HUDEP-2 (cell line): Measurements from ENCODE around the gene SULF2.

Source experiments
- DNase-seq, 76 experiments: peaks; one replicate each; lab custom pipeline; 2025; ENCODE audit not compliant: unreplicated experiment in 76 of 76; lab: John Stamatoyannopoulos, UW

The SULF2 gene

DNA sequence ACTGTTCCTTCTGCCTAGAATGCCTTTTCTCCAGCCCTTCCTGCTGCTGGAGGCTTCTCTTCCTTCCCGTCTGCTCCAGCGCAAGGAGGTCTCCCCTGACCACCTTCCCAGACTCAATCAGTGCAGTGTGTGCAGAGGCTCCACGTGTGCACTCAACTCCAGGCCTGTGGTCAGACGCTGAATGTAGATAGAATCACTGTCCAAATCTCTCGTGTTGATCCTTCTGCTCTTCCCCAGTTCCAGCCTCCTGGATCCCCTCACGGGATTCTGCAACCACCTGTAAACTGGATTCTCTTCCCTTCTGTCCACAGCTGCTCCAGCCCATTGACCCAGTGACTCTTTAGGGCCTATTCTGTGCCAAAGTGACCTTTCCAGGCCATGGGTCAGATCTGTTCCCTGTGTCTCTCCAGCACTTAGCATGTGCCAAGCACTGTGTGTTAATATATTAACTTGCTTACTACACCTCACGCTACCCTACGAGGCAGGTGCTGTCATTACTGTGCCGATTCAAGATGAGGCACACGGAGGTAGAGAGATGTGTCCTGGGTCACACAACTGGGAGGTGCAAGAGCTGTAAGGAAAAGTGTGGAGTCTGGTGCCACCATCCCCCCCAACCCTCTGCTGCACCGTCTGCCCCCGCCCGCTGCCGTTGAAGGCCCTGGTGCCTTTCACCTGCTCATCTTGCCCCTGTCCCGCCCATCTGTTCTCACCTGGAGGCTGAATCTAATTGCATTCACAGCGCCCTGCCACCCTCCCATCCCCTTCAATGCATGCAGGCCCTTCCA lies 112.2 kb downstream of the SULF2 start:
- no peak for DNase-seq

DNA sequence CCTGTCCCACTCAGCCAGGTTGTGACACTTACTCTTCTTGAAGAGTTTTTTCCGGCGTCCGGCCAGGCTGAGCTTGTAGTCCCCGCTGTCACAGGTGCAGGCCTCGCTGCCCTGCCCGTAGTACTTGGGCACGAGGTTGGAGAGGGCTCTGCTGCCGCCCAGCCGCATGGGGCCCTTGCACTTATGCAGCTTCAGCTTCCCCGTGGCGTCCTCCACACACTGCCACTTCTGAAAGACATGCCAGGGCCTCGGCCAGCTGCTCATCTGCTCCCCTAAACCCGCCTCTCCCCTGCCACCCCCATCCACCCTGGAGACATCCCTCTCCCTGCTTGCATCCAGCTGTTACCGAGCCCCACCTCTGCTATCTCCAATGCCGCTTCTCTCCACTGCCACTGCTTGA lies 113.1 kb downstream of the SULF2 start:
- no peak for DNase-seq

DNA sequence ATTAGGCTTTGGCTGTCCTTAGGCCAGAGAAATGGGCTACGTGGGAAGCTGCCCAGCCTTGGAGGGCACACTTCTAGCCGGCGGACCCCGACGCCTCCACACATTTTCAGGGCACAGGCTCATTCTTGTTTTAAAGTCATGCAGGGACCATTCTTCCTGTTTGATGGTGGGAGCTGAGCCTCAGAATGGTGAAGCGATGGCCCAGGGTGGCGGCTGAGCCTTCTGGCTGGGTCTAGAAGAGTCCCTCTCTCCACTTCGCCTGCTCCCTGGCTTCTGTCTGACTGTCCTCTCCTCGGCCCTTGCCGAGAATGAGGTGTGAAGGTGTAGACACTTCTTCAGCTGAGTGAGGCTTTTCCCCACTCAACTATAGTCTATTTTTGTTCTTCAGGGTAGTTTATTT lies 114.4 kb downstream of the SULF2 start:
- DNase-seq = no peak

DNA sequence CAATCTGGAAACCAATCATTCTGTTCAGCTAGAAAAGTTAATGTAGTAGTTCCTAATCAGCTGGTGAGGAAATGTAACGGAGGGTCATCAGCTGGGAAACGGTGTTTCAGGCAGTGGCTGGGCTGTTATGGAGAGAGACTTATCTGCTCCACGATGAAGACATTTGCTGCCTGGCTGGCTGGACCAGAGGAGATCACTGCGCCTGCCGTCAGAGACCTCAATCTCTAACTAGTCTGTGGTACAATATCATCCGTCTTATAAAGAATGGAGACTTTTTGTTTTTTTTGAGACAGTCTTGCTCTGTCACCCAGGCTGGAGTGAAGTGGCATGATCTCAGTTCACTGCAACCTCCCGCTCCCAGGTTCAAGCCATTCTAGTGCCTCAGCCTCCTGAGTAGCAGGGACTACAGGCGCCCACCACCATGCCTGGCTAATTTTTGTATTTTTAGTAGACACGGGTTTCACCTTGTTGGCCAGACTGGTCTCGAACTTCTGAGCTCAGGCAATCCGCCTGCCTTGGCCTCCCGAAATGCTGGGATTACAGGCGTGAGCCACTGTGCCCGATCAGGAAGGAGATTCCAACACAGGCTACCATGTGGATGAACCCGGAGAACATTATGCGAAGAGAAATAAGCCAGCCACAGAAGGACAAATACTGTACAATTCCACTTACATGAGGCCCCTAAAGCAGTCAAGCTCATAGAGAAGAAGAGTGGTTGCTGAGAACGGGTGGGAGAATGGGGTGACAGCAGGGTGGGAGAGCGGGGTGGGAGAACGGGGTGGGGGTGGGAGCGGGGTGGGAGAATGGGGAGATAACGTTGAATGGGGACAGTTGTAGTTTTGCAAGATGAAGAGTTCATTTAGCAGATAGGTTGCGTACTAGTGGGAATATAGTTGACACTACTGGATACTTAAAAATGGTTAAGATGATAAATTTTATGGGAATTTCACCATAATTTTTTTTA lies 115.1 kb downstream of the SULF2 start:
- DNase-seq = no peak

DNA sequence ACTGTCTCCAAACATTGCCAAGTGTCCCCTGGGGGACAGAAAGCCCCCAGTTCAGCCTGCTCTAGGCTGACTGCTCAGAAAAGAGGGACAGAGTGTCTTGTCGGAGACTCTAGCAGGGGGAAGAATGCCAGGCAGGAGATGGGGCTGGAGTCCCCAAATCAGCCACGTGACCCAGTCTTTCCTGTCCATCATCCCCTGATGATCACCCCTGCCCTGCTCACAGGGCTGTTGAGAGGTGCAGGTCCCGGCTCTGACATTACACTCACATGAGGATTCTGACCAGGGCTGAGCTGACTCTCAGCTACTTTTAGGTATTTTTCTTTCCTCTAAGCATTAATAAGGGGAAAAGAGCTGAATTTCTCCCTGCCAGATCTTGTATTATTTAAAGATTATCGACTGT lies 115.8 kb downstream of the SULF2 start:
- no peak for DNase-seq

DNA sequence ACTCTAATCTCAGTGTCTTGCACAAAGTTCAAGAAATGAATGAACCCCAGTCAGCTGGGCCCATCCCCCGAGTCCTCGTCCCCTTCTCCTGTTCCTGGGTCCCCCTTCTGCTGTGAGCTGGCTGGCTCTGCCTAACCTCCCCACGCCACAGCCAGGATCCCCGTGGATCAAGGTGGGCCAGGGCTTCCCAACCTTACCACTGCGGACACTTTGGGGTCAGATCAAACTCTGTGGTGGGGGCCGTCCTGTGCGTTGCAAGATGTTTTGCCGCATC lies 116.2 kb downstream of the SULF2 start:
- peak in 1 of 76 experiments; percentile 30 for DNase-seq

DNA sequence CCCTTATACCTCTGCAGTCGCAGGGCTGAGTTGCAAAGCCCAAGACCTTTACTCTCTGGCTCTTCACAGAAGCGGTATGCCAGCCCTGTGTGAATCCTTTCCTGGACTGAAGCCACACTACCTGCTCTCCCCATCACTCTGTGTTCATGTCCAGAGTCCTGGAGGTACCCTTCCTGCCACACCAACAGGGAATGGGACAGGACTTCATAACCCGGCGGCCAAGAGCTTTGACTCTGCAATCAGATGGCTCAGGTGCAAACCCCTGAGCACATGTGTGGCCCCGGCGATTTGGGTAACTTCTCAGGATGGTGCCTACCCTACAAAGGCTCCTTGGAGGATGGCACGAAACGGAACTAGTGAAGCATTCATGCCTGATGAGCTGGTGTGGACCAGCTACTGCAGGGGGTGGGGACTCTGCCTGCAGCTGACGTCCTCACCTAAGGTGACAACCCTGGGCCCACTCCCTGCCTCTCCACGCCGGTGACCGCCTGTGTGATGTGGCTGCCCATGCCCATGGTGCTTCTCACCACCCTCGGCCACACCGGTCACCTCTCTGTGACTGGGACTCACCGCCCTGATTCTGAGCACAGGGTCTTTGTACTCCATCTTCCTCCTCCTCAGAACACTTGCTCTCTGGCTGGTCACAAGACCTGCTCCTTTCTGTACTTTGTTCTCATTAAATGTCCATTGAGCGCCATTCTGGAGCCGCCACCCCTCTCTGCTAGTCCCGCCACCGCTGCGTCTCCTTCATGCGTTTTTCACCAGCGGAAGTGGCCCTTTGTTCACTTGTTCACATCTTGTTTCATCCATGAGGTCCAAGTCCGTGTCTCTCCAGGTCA lies 116.7 kb downstream of the SULF2 start:
- no peak for DNase-seq

DNA sequence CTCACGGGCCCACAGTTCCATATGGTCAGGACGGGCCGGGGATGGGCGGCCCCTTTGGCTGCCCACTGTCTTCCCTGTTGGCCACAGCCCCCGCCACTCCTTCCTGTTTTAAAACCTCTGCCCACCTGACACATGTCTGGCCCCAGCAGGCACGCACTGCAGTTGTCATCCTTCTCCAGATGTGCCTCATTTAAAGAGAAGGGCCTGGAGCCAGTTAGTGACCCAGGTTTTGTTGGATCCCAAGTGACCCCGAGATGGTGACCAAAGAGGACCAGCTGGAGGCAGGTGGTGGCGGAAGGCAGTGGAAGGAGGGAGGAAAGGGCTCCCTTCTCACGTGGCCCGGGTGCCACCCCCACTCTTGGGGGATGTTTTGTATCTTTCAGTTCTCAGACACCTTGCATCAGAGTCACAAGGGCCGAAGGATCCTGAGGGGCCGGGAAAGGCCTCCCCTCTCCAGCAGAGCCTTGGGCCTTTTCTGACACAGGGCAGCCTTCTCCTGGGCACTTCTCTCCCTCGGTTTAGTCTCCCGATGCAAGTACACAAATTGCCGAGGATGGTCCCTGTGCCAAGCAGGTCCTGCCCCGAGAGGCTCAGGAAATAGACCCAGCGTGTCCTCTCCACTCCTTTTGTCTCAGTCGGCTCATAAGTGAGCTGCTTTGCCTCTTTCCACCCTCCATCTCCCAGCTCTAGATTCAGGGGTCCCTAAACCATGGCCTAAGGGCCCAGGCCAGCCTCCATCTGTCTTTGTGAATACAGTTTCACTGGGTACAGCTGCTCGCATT lies 117.6 kb downstream of the SULF2 start:
- no peak for DNase-seq

DNA sequence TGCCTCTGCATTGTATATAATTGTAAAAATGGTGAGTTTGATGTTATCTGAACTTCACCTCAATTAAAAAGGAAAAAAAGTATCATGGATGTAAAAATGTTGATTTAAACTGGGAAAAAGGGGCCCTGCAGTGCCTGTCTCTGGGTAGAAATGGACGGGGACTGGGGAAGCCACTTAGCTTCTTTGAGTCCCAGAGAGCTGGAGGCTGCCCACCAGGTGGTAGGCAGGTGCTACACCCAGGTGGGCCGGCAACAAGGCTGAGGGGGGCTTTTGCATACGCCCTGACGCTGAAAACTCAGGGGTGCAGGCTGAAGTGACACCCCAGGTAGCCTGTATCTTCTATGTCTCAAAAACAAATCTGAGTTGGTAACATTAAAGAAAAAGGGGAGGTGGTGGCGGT lies 118.2 kb downstream of the SULF2 start:
- no peak for DNase-seq

DNA sequence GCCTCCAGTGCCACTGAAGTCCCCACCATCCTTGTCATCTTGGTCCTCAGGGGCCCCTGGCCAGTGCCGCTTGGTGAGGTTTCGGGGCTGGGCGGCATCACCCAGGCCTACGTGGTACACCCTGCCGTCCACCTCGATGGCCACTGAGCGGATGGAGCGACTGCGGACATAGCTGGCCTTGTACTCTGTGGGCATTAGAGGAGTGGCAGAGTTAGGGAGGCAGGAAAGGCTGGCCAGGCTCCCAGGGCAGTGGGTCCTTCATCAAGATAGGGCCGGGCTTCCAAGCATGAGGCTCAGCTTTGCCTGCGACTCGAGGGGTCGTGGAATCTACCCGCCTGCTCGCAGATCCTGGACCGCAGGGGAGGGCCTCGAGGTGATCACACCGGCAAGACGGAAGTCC lies 119.0 kb downstream of the SULF2 start:
- no peak for DNase-seq

DNA sequence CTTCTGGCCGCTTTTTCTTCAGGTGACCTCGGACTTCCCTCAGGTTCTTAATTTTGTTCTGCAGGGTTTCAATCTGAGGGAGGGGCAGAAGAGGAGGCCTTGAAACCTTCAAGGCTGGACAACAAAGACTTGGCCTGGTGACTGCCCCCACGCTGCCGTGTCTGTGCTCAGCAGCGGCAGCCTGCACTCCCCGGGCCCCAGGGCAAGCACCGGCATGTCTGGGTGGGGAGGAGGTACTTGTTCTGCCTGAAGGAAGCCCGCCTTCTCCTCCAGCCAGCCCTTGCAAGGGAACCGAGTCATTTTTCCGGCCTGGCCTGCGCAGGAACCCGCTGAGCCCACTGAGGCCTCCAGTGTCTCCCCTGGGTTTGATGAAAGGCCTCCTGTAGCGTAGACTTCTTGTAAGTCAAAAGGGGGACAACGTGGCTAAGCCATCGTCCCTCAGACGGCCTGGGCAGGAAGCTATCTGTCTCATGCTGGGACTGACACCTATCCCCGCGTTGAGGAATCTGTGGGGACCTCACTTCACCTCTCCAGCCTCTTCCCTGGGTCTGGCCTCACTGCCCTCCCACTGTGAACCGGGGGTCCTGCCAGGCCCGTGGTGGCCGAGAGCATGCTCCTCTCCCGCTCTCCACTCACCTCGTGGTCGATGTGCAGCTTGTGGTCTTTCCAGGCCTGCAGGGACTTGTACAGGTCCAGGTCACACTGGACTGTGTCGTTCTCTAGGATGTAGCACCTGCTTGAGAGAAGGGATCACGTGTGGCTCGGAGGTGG lies 119.9 kb downstream of the SULF2 start:
- no peak for DNase-seq

DNA sequence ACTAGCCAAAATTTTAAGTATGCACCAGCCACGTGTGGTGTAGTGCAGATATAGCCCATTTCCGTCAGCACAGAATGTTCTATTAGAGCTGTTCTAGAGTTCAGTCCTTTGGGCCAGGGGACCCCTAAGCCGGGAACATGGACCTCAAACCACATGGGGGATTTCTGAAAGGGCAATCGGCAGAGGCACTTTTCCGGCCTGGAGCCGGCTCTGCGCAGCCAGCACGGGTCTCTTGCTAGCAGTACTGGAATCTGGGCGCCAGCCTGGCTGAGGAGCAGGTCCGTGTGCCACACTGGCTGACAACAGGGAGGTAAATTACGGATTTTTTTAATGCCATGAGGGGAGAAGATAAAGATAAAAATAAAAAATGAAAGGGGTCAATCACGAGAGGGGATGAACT lies 120.5 kb downstream of the SULF2 start:
- DNase-seq = no peak

DNA sequence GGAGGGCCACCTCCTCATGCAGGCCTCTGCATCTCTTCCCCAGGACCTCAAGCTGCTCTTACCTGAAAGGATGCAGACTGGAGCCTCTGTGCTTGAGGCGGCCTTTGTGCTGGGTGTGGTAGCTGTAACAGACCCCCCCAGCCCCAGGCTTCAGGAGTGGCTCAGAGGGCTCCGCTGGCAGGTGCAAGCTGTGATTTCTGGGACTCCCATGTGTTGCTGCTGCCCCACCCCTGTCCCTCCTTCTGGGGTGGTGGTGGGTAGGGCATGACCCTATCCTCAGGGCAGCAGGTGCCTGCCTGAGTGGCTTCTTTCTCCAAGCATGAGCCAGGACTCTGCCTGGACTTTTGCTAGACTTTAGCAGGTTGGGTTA lies 121.2 kb downstream of the SULF2 start:
- DNase-seq = no peak

DNA sequence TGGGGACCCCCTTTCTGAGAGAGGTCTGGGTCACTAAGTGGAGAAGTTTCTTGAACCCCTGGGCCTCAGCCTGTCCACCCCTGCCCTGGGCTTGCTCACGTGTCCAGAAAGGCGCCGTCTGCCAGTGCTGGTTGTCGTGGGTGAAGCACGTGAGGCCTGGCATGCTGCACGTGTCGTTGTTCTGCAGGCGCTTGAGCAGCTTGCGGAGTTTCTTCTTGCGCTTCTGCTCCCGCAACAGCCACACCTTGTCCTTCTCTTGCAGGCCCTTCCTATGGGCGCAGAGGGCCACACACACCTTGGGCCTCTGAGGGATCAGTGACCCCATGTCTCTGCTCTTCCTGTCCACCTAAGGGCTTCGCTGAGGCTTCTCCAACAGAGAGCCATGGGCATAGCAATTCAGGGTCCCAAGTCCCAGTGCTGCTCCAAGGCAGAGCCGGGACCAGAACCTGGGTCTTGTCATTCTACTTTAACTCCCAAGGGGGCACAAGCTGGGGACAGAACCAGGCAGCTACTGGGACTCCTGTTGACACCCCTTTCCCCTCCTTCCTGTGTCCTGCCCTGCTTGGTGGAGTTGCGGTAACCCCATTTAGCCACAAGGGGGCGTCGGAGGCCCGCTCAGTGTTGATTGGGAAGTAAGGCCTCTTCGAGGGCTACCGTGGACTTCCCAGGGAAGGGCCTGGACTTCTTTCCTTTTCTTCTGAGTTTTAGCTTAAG lies 121.8 kb downstream of the SULF2 start:
- peak in 65 of 76 experiments; percentile 6 to 77 (median 46) for DNase-seq

DNA sequence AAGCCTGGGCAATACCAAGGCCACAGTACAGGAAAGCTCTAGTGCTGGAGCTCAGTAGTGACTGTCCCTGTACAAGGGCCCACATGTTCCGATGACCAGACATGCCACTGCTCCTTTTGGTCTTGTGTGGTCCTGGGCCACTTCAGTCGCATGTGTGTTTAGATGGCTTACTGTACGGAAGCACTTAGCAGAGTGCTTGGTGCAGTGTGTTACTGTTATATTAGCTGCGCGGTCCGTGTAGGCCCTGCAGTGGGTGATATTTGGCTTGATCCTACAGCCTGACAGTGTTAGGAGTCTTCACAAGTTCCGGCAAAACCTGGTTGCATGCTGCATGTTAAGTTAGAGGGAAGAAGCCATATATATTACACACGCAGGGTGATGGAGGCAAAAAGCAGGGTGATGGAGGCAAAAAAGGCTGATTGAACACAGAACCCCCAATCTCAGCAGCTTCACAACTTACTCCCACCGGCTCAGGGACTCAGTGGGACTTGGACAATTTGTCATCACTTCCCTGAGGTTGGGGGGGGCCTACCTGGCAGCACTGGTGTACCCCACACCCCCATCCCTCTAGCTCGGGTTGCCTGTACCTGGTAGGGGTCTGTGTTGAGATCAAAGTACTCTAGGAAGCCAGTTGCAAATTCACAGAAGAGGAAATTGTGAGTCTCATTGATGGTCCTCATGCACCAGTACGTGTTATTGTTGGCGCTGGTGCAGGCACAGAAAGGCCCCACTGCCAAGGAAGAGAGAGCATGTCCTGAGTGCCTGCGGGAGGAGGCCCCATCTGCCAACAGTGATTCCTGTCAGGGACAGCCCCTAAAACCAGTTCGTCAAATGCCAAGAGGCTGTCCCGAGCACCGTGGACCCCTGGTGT lies 122.6 kb downstream of the SULF2 start:
- DNase-seq = no peak

DNA sequence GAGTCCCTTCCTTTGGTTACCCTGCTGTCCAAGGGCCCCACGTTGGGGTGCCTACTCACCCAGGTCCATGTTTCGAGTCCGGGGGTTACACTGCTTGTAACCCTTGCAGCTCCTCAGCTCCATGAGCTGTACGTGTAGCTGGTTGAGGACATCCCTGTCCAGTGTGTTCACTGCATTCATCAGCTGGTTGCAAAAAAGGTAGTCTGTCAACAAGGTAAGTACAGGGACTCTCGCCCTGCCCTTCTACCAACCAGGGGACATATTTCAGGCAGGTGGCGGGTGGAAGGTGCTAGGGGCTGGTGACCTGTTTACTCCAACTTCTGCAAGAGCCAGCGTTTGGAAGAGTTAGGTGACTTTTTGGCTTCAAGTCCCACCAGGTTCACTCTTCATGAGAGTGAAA lies 123.6 kb downstream of the SULF2 start:
- DNase-seq = no peak

DNA sequence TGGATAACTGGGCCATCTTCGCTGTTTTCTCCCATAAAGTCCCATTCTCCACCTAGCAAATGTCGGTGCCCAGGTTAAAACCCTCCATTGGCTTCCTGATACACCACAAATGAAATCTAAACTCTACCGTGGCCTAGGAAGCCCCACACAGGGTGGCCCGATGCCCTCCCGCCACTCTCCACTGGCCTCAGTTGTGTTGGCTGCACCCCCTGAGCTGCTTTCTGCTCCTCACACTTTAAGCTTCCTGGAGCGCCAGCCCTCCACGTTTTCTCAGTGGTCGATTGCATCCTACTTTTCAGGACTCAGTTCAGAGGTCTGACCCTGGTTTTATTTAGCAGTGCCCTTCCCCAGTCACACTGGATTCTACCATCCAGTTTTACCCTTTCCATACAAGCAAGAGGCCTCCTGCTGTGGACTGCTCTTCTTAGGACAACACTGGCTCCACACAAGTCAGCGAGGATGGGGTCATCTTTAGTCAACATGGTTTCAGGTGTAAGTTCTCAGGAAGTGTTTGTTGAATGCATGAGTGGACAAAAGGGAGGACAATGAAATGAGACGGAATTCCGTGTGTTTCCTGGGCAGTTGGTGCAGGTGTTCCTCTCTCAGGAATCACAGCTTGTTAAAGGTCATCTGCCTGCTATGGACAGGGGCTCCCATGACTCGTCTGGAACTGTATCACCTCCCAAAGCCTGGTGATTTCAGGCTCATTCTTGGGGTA lies 124.1 kb downstream of the SULF2 start:
- no peak for DNase-seq

DNA sequence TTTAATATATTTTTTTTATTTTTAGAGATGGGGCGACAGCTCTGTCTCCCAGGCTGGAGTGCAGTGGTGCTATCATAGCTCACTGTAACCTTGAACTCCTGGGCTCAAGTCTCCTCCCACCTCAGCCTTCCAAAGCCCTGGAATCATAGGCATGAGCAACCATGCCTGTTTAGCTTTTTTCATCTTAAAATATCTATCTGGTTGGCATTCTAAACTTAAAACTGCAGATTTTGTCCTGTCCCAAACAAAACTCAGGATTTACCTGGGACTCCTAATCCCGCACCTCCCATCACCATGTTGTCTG lies 124.7 kb downstream of the SULF2 start:
- DNase-seq = no peak
